Subcutaneous abdominal adipose tissue (tissue), 5 donors: ENCODE results near the gene AEBP2.

Source experiments
- H3K27ac ChIP-seq: one replicate; pipeline ENCODE4 v1.7.0; 2013; ENCODE audit warnings: low read depth, mild to moderate bottlenecking, inconsistent platforms, low read length, moderate library complexity
- H3K27me3 ChIP-seq, 5 donors: one replicate each; pipeline ENCODE4 v1.7.0; 2013; ENCODE audit warnings: low read length in 5 of 5, inconsistent platforms in 1 of 5; ENCODE audit not compliant: control insufficient read depth in 5 of 5, insufficient read depth in 4 of 5
- H3K36me3 ChIP-seq, 5 donors: one replicate each; pipeline ENCODE4 v1.7.0; 2013; ENCODE audit warnings: low read length in 5 of 5; ENCODE audit not compliant: control insufficient read depth in 5 of 5, insufficient read depth in 5 of 5
- H3K4me1 ChIP-seq, 5 donors: one replicate each; pipeline ENCODE4 v1.7.0; 2013; ENCODE audit warnings: low read length in 5 of 5, mild to moderate bottlenecking in 3 of 5, moderate library complexity in 1 of 5; ENCODE audit not compliant: control insufficient read depth in 5 of 5, insufficient read depth in 5 of 5
- H3K4me3 ChIP-seq, 5 donors: one replicate each; pipeline ENCODE4 v1.7.0; 2013; ENCODE audit warnings: low read length in 5 of 5, low read depth in 1 of 5
- H3K9ac ChIP-seq, 5 donors: one replicate each; pipeline ENCODE4 v1.7.0; 2013; ENCODE audit warnings: low read length in 5 of 5, mild to moderate bottlenecking in 4 of 5, moderate library complexity in 3 of 5
- H3K9me3 ChIP-seq, 5 donors: one replicate each; pipeline ENCODE4 v1.7.0; 2013; ENCODE audit warnings: low read length in 5 of 5; ENCODE audit not compliant: control insufficient read depth in 5 of 5
- donor health status: healthy.
- donor health status: healthy.
- donor health status: healthy.
- donor health status: healthy.
- donor health status: healthy.

The AEBP2 gene

DNA sequence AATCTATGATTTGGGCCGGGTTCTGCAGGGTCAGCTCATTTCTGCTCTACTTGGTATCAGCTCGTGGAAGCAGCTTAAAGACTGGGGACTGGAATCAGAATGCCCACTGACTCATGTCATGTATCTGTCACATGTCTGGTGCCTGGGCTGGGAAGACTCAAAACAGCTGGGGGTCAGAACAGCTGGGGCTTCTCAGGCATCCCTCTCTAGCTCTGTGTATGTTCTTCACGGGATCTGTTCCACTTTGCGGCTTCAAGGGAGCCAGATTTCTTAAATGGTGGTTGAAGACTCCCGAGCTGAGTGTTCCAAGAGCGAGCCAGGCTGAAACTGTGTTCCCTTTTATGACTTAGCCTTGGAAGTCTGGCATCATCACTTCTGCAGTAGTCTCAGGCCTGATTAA is 11.9 kb downstream of the AEBP2 start:
- Histone ChIP-seq H3K27ac (no peak overlapping the region), H3K36me3 (peaks cover 0 to under 1% (median 0%) of the 10 kb centered on the region in 5 donors), H3K4me1 (peaks cover 0 to 10% (median 4%) of the 10 kb centered on the region in 5 donors)

DNA sequence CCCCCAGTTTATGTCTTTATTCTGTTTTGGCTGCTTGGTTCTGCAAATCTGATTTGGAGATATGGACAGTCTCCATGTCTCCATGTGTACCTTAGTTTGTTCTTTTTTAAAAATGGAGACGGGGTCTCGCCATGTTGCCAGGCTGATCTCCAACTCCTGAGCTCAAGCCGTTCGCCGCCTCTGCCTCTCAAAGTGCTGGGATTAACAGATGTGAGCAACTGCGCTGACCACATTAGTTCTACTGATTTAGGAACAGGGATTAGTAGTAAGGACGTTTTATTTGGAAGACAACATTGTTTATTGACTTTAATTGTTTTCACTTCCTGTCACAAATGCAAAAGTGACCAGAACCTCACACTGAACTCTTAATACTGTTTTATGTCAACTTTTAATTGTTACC is 14.7 kb downstream of the AEBP2 start:
- Histone ChIP-seq H3K27ac (no peak overlapping the region), H3K9me3 (no peaks in the 10 kb centered on the region), H3K4me3 (no peak overlapping the region), H3K9ac (no peak overlapping the region), H3K4me1 (peaks cover 2 to 18% (median 6%) of the 10 kb centered on the region in 5 donors), H3K27me3 (no peaks in the 10 kb centered on the region), H3K36me3 (peaks cover 0 to 3% (median 0%) of the 10 kb centered on the region in 5 donors)

More for the DNA sequence above, 11.9 kb downstream of the AEBP2 start:
- Histone ChIP-seq H3K4me3 (no peak overlapping the region), H3K27me3 (no peaks in the 10 kb centered on the region), H3K9me3 (no peaks in the 10 kb centered on the region), H3K9ac (no peak overlapping the region)

DNA sequence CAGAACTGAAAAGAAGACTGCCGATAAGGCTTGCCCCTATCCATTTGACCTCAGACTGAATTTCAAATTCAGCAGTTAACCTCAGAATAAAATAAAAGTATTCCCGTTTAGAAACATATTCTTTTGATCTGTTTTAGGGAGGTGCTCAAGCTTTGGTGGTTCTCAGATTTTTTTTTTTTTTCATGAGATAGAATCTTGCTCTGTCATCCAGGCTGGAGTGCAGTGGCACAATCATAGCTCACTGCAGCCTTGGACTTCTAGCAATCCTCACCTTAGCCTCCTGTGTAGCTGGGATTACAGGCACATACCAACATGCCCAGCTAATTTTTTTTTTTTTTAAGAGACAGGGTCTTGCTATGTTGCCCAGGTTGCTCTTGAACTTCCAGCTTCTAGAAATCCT is 15.5 kb downstream of the AEBP2 start:
- H3K4me1 ChIP-seq, result peaks cover 2 to 11% (median 4%) of the 10 kb centered on the region in 5 donors
- H3K9ac ChIP-seq, result no peak overlapping the region
- H3K4me3 ChIP-seq, result no peak overlapping the region
- H3K27me3 ChIP-seq, result no peaks in the 10 kb centered on the region
- H3K36me3 ChIP-seq, result peaks cover 0 to 3% (median 0%) of the 10 kb centered on the region in 5 donors
- no peaks in the 10 kb centered on the region for H3K9me3 ChIP-seq
- no peak overlapping the region for H3K27ac ChIP-seq

DNA sequence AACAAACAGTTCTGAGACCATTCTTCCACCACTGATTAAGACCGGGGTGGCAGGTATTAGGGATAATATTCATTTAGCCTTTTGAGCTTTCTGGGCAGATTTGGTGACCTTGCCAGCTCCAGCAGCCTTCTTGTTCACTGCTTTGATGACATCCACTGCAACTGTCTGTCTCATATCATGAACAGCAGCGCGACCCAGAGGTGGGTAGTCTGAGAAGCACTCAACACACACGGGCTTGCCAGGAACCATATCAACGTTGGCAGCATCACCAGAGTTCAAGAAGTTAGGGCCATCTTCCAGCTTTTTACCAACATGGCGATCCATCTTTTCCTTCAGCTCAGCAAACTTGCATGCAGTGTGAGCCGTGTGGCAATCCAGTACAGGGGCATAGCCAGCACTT is 16.9 kb downstream of the AEBP2 start:
- no peak overlapping the region for H3K27ac ChIP-seq
- no peaks in the 10 kb centered on the region for H3K9me3 ChIP-seq
- H3K4me3 ChIP-seq, result no peak overlapping the region
- no peak overlapping the region for H3K9ac ChIP-seq
- peaks cover 2 to 8% (median 4%) of the 10 kb centered on the region in 5 donors for H3K4me1 ChIP-seq
- no peaks in the 10 kb centered on the region for H3K27me3 ChIP-seq
- H3K36me3 ChIP-seq, result peaks cover 0 to 3% (median 0%) of the 10 kb centered on the region in 5 donors

DNA sequence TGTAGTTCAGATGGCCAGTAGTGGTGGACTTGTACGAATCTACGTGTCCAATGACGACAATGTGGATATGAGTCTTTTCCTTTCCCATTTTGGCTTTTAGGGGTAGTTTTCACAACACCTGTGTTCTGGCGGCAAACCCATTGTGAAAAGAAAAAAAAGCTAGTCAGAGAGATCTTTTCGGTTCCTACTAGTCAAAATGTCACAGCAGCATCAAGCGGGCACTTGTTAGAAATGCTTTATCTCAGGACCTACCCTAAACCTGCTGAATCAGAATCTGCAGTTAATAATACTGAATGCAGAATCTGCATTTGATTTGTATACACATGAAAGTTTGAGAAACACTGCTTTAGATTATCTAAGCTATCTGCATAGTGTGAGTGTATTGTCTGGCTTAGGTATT is 18.3 kb downstream of the AEBP2 start:
- H3K27ac ChIP-seq, result no peak overlapping the region
- H3K9me3 ChIP-seq, result no peaks in the 10 kb centered on the region
- H3K4me1 ChIP-seq, result peaks cover 2 to 12% (median 11%) of the 10 kb centered on the region in 5 donors
- H3K36me3 ChIP-seq, result peaks cover 0 to 3% (median 0%) of the 10 kb centered on the region in 5 donors
- H3K9ac ChIP-seq, result no peak overlapping the region
- no peaks in the 10 kb centered on the region for H3K27me3 ChIP-seq
- H3K4me3 ChIP-seq, result no peak overlapping the region

DNA sequence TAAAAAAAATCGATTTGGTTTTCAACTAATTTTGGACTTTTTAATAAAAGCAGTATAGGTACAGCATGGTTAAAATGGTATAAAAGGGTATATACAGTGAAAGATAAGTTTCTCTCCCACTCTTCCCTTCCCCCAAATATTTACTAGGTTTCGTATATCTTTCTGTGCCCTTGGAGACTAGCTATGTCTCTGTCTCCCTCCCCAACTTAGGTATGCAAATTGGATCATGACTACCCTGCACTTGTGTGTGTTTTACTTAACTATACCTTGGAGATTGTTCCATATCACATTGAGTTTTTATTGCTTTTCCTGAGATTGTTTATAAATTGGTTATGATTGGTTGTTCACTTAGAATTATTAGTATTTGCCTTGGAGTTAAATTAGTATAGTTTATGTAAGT is 19.4 kb downstream of the AEBP2 start:
- Histone ChIP-seq H3K27me3 (no peaks in the 10 kb centered on the region), H3K27ac (no peak overlapping the region), H3K9me3 (no peaks in the 10 kb centered on the region), H3K4me1 (peaks cover 2 to 12% (median 12%) of the 10 kb centered on the region in 5 donors), H3K9ac (no peak overlapping the region), H3K4me3 (no peak overlapping the region), H3K36me3 (peaks cover 0 to 4% (median 3%) of the 10 kb centered on the region in 5 donors)

DNA sequence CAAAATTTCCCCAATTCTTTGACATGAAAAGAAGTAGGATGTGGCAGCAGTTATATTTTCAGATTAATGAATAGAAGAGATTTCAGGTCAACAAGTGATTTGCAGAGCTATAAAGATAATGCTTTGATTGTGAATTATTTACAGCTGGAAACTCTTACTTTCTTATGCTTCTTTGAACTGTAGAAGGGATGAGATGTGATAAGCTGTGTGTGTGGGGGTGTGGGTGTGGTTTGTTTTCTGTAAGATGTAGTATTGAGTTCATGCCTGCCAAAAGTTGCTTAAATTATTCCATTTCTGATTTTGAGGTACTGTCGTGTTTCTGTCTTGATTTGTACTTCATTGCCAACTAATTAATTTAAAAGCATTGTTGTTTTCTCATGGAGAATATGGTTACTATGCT is 22.7 kb downstream of the AEBP2 start:
- no peak overlapping the region for H3K4me3 ChIP-seq
- no peak overlapping the region for H3K27ac ChIP-seq
- H3K27me3 ChIP-seq, result no peaks in the 10 kb centered on the region
- no peak overlapping the region for H3K9ac ChIP-seq
- peaks cover 0 to 8% (median 7%) of the 10 kb centered on the region in 5 donors for H3K36me3 ChIP-seq
- H3K9me3 ChIP-seq, result no peaks in the 10 kb centered on the region
- peaks cover 0 to 9% (median 8%) of the 10 kb centered on the region in 5 donors for H3K4me1 ChIP-seq

DNA sequence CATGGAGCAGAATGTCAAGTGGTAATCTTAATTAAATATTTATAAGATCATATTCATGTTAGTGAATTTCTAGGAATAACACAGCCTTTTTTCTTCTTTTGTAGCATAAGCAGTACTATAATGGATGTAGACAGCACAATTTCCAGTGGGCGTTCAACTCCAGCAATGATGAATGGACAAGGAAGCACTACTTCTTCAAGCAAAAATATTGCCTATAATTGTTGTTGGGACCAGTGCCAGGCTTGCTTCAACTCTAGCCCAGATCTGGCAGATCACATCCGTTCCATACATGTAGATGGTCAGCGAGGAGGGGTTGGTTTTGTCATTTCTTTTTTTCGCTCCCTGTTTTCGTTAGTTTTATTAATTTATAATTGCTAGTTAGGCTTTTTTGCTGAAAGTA is 23.1 kb downstream of the AEBP2 start:
- no peaks in the 10 kb centered on the region for H3K9me3 ChIP-seq
- H3K4me1 ChIP-seq, result peaks cover 0 to 9% (median 7%) of the 10 kb centered on the region in 5 donors
- no peaks in the 10 kb centered on the region for H3K27me3 ChIP-seq
- H3K4me3 ChIP-seq, result no peak overlapping the region
- no peak overlapping the region for H3K9ac ChIP-seq
- peaks cover 0 to 12% (median 8%) of the 10 kb centered on the region in 5 donors for H3K36me3 ChIP-seq
- H3K27ac ChIP-seq, result no peak overlapping the region

DNA sequence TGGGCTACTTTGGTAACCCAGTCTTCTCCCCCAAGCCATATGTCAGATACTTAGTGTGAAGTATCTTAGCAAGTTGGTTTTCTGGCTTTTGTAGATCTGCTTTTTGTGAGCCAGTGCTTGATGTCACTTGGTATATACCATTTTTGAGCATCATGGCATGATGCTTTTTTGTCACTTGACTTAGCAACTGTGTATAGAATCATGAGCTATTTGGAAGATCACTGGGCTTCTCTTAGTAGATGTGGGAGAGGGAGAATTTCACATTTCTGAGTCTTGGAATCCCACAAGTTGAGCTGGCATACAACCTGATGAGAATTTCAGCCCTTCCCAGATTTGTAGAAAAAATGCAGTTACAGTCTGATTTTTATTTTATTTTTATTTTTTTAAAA is 24.9 kb downstream of the AEBP2 start:
- Histone ChIP-seq H3K9ac (no peak overlapping the region), H3K27ac (no peak overlapping the region), H3K27me3 (no peaks in the 10 kb centered on the region), H3K4me3 (no peak overlapping the region), H3K36me3 (peaks cover 0 to 16% (median 13%) of the 10 kb centered on the region in 5 donors), H3K9me3 (no peaks in the 10 kb centered on the region), H3K4me1 (peaks cover 0 to 9% (median 7%) of the 10 kb centered on the region in 5 donors)

DNA sequence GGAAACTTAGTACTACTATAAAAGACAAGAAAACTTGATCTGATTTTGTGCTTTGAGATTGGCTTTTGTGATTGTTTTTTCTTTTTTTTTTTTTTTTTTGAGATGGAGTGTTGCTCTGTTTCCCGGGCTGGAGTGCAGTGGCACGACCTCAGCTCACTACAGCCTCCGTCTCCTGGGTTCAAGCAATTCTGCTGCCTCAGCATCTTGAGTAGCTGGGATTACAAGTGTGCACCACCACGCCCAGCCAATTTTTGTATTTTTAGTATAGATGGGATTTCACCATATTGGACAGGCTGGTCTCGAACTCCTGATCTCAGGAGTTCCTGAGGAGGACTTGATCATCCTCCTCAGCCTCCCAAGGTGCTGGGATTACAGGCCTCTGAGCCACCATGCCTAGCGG is 26.4 kb downstream of the AEBP2 start:
- Histone ChIP-seq H3K9me3 (no peaks in the 10 kb centered on the region), H3K4me3 (no peak overlapping the region), H3K27ac (no peak overlapping the region), H3K9ac (no peak overlapping the region), H3K4me1 (peaks cover 0 to 9% (median 7%) of the 10 kb centered on the region in 5 donors), H3K27me3 (no peaks in the 10 kb centered on the region), H3K36me3 (peaks cover 0 to 17% (median 13%) of the 10 kb centered on the region in 5 donors)
